ENCODE results near the gene ETV3. TPM values are rescaled to one million over a fixed set of nuclear protein-coding genes. Genes with fewer than 3 reads are reported as not detected.

ETV3 gene
- total RNA-seq, 4 donors from 2014 or later: 88.9 to 93.6 (median 90.9) TPM

DNA sequence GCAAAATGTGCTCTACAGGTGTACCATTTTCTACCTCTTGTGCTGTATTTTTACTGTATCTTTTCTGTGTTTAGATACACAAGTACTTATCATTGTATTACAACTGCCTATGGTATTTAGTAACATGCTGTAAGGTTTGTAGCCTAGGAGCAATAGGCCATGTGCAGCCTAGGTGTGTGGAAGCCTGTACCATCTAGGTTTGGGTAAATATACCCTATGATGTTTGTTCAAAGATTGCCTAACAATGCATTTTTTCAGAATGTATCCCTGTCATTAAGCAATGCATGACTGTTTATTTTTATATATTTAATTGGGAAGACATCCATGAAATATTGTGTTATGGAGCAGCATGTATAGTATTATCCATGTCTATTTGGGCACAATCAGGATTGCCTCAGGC lies 49.6 kb downstream of the ETV3 start:
- Histone ChIP-seq H3K36me3 (no peaks in the 10 kb centered on the region), H3K9me3 (no peaks in the 10 kb centered on the region), H3K27ac (no peak overlapping the region), H3K27me3 (no peaks in the 10 kb centered on the region), H3K4me1 (peaks cover 10% of the 10 kb centered on the region), H3K4me3 (no peak overlapping the region)
- no peak for TF ChIP-seq POLR2AphosphoS5 (IDR thresholded peaks at IDR 0.05)
- TF ChIP-seq, protein P1, sequence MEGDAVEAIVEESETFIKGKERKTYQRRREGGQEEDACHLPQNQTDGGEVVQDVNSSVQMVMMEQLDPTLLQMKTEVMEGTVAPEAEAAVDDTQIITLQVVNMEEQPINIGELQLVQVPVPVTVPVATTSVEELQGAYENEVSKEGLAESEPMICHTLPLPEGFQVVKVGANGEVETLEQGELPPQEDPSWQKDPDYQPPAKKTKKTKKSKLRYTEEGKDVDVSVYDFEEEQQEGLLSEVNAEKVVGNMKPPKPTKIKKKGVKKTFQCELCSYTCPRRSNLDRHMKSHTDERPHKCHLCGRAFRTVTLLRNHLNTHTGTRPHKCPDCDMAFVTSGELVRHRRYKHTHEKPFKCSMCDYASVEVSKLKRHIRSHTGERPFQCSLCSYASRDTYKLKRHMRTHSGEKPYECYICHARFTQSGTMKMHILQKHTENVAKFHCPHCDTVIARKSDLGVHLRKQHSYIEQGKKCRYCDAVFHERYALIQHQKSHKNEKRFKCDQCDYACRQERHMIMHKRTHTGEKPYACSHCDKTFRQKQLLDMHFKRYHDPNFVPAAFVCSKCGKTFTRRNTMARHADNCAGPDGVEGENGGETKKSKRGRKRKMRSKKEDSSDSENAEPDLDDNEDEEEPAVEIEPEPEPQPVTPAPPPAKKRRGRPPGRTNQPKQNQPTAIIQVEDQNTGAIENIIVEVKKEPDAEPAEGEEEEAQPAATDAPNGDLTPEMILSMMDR (IDR thresholded peaks at IDR 0.05): no peak
- no peak for TF ChIP-seq EP300 (IDR thresholded peaks at IDR 0.05)
- TF ChIP-seq POLR2A (IDR thresholded peaks at IDR 0.05): no peak
- DNase-seq (ENCODE audit: low spot score in 2 of 2): no peak

DNA sequence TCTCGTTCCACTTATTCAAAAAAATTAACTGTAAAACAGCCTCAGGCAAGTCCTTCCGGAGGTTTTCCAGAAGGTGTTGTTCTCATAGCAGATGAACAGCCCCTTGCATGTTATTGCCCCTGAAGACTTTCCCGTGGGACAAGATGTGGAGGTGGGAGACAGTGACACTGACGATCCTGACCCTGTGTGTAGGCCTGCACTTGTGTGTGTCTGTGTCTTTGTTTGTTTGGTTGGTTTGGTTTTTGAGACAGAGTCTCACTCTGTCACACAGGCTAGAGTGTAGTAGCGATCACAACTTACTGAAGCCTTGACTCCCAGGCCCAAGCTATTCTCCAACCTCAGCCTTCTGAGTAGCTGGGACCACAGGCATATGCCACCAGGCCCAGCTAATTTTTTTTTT lies 51.2 kb downstream of the ETV3 start:
- DNase-seq (ENCODE audit: low spot score in 2 of 2): no peak
- peaks cover 10% of the 10 kb centered on the region for H3K4me1 ChIP-seq
- H3K27ac ChIP-seq: no peak overlapping the region
- no peaks in the 10 kb centered on the region for H3K9me3 ChIP-seq
- WGBS: 90% methylated on average over 5 of the region's 5 CpGs
- H3K27me3 ChIP-seq: no peaks in the 10 kb centered on the region
- H3K36me3 ChIP-seq: no peaks in the 10 kb centered on the region
- H3K4me3 ChIP-seq: no peak overlapping the region
- TF ChIP-seq POLR2A (IDR thresholded peaks at IDR 0.05) (no peak), EP300 (IDR thresholded peaks at IDR 0.05) (no peak)
- TF ChIP-seq, protein P1 (IDR thresholded peaks at IDR 0.05): no peak

DNA sequence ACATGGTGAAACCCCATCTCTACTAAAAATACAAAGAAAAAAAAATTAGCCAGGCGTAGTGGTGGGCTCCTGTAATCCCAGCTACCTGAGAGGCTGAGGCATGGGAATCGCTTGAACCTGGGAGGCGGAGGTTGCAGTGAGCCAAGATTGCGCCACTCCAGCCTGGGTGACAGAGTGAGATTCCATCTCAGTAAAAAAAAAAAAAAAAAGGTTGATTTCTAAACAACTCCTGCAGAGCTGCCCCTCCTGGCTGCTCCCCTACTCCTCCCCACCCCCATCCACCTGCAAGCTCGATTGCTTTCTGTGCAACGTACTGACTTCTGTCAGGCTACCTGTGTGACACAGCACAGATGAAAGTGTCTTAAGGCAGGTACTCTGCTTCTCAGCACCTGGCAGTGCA lies 51.9 kb downstream of the ETV3 start:
- Histone ChIP-seq H3K36me3 (no peaks in the 10 kb centered on the region), H3K4me3 (no peak overlapping the region), H3K4me1 (peaks cover 10% of the 10 kb centered on the region), H3K27me3 (no peaks in the 10 kb centered on the region), H3K9me3 (no peaks in the 10 kb centered on the region), H3K27ac (no peak overlapping the region)
- no peak for DNase-seq (ENCODE audit: low spot score in 2 of 2)
- WGBS: 86% methylated on average over 6 of the region's 6 CpGs
- TF ChIP-seq, protein P1 (IDR thresholded peaks at IDR 0.05): no peak
- no peak for TF ChIP-seq EP300 (IDR thresholded peaks at IDR 0.05)
- TF ChIP-seq POLR2A (IDR thresholded peaks at IDR 0.05): no peak
- TF ChIP-seq POLR2AphosphoS5 (IDR thresholded peaks at IDR 0.05): no peak

DNA sequence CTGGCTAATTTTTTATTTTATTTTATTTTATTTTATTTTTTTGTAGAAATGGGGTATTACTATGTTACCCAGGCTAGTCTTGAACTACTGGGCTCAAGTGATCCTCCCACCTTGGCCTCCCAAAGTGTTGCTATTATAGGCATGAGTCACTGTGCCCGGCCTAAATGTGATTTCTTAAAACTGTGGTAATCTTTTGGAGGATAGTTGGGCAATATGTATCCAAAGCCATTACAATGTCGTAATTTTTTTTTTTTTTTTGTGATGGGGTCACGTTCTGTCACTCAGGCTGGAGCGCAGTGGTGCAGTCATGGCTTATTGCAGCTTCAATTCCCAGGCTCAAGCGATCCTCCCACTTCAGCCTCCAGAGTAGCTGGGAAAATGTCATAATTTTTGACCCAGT lies 52.8 kb downstream of the ETV3 start:
- no peak for DNase-seq (ENCODE audit: low spot score in 2 of 2)
- Histone ChIP-seq H3K9me3 (no peaks in the 10 kb centered on the region), H3K4me3 (no peak overlapping the region), H3K4me1 (peaks cover 3% of the 10 kb centered on the region), H3K27me3 (no peaks in the 10 kb centered on the region), H3K36me3 (no peaks in the 10 kb centered on the region), H3K27ac (no peak overlapping the region)
- TF ChIP-seq POLR2AphosphoS5 (IDR thresholded peaks at IDR 0.05): no peak
- TF ChIP-seq, protein P1 (IDR thresholded peaks at IDR 0.05): no peak
- no peak for TF ChIP-seq POLR2A (IDR thresholded peaks at IDR 0.05)
- TF ChIP-seq EP300 (IDR thresholded peaks at IDR 0.05): no peak
- 89% methylated on average over 5 of the region's 5 CpGs for WGBS

DNA sequence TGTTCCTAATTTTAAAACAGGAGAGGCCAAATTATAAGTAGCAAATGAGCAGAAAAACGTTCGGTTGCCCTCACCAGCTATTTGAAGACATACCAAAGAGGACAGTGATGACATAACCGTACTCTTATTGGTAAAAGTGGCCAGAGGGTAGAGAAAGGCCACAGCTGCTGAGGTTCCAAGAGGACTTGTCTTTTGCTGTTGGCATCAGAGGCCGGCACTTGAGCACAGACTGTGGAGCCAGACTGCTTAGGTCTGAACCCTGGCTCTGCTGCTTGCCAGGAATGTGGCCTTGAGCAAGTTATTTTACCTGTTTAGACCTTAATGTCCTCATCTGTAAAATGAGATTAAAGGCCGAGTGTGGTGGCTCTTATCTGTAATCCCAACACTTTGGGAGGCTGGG lies 53.5 kb downstream of the ETV3 start:
- no peak for TF ChIP-seq EP300 (IDR thresholded peaks at IDR 0.05)
- TF ChIP-seq POLR2A (IDR thresholded peaks at IDR 0.05): no peak
- TF ChIP-seq POLR2AphosphoS5 (IDR thresholded peaks at IDR 0.05): no peak
- TF ChIP-seq, protein P1 (IDR thresholded peaks at IDR 0.05): no peak
- no peak overlapping the region for H3K4me3 ChIP-seq
- 77% methylated on average over 5 of the region's 5 CpGs for WGBS
- H3K27ac ChIP-seq: no peak overlapping the region
- H3K4me1 ChIP-seq: no peaks in the 10 kb centered on the region
- H3K27me3 ChIP-seq: no peaks in the 10 kb centered on the region
- DNase-seq (ENCODE audit: low spot score in 2 of 2): no peak
- H3K36me3 ChIP-seq: no peaks in the 10 kb centered on the region
- H3K9me3 ChIP-seq: no peaks in the 10 kb centered on the region

Data from suprapubic skin (tissue), 4 donors.